Measurements from ENCODE around the gene CBX3.

The CBX3 gene

DNA sequence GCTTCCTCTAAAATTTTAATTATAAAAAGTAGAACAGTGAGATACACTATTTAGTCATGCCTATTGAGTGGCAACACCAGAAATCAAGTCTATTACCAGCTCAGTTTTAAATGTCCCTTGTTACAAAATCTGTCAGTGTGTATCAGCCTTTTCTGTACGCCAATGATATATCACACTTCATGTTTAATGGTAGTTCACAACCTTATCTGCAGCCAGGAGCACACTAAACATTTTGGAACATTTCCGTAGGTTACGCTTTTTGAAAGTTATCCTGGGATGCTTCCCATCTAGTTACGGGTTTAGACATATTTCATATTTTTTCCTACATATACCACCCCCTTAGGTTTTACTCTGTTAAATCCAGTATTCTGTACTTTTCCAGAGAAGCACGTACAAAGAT is 6.4 kb upstream of the CBX3 start:
- H3K36me3 Mint-ChIP-seq (ENCODE audit: insufficient read depth) = peaks cover 100% of the 10 kb centered on the region
- no peak for DNase-seq

GRCh38 chr7:26195867-26196657 is 5.5 kb upstream of the CBX3 start:
- Mint-ChIP-seq H3K9me3 (no peaks in the 10 kb centered on the region), H3K4me1 (ENCODE audit: low read depth in 2 of 2) (peaks cover 62 to 71% of the 10 kb centered on the region in 2 donors), H3K27me3 (no peaks in the 10 kb centered on the region), H3K4me3 (peak overlapping the region; percentile 99 to 100), H3K36me3 (ENCODE audit: insufficient read depth) (peaks cover 100% of the 10 kb centered on the region), H3K27ac (peak overlapping the region; percentile 95 to 97)
- ATAC-seq (replicated peaks) (no peak), DNase-seq (no peak)

More for the DNA sequence above, 6.4 kb upstream of the CBX3 start:
- peaks cover 58 to 80% of the 10 kb centered on the region in 2 donors for H3K4me1 Mint-ChIP-seq (ENCODE audit: low read depth in 2 of 2)
- peak overlapping the region; percentile 99 to 100 for H3K4me3 Mint-ChIP-seq
- no peak for ATAC-seq (replicated peaks)
- no peaks in the 10 kb centered on the region for H3K27me3 Mint-ChIP-seq
- peak overlapping the region; percentile 95 to 97 for H3K27ac Mint-ChIP-seq
- no peaks in the 10 kb centered on the region for H3K9me3 Mint-ChIP-seq

- peaks cover 89% of the 10 kb centered on the region for H3K36me3 Mint-ChIP-seq (ENCODE audit: insufficient read depth)
These were observed 4.1 kb upstream of the CBX3 start for GRCh38 chr7:26197153-26198115.

DNA sequence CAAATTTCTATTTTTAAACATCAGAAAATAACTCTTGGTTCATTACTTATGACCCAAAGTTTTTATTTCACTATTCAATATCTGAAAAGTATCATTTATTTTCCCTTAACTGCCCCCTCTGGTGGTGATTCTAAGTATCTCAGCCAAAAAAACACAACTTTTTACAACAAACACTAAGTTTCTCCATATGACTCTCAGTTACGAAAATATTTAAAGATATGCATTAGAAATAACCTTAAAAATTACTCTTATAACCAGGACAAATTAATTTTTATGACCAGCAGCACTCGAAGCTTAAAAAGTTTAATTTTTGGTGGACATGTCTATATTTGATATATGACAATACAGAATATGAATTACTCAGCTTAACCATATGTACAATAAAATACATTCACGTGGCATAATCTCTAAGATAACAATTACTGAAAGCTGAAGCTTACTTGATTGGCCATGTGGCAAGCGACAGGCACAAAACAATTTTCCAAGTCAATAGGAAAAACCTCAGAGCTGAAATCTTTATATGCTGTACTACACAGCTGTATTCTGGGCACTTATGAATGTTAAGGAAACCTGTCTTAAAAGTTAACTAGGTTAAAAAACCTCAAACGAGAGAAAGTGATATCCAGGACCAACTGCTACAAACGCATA is 3.3 kb upstream of the CBX3 start:
- Mint-ChIP-seq H3K36me3 (ENCODE audit: insufficient read depth) (peaks cover 85% of the 10 kb centered on the region), H3K4me3 (peak overlapping the region; percentile 99 to 100), H3K27ac (peak overlapping the region; percentile 99 to 100), H3K27me3 (no peaks in the 10 kb centered on the region), H3K4me1 (ENCODE audit: low read depth in 2 of 2) (peaks cover 53 to 61% of the 10 kb centered on the region in 2 donors), H3K9me3 (no peaks in the 10 kb centered on the region)
- ATAC-seq (replicated peaks) (no peak), DNase-seq (peak in 2 of 3 experiments; percentile 27 to 36)

More at GRCh38 chr7:26197153-26198115, 4.1 kb upstream of the CBX3 start:
- DNase-seq (no peak), ATAC-seq (replicated peaks) (no peak)
- Mint-ChIP-seq H3K27me3 (no peaks in the 10 kb centered on the region), H3K4me1 (ENCODE audit: low read depth in 2 of 2) (peaks cover 55 to 63% of the 10 kb centered on the region in 2 donors), H3K27ac (peak overlapping the region; percentile 99 to 100), H3K9me3 (no peaks in the 10 kb centered on the region), H3K4me3 (peak overlapping the region; percentile 99 to 100)

- H3K36me3 Mint-ChIP-seq (ENCODE audit: insufficient read depth) = peaks cover 80% of the 10 kb centered on the region
- peak overlapping the region; percentile 99 to 100 for H3K27ac Mint-ChIP-seq
- no peaks in the 10 kb centered on the region for H3K27me3 Mint-ChIP-seq
- no peak for DNase-seq
- H3K4me3 Mint-ChIP-seq = peak overlapping the region; percentile 99 to 100
- H3K4me1 Mint-ChIP-seq (ENCODE audit: low read depth in 2 of 2) = peaks cover 50 to 60% of the 10 kb centered on the region in 2 donors
- ATAC-seq (replicated peaks) = no peak
- H3K9me3 Mint-ChIP-seq = no peaks in the 10 kb centered on the region
These were observed 2.8 kb upstream of the CBX3 start for GRCh38 chr7:26198781-26199169.

- H3K9me3 Mint-ChIP-seq = no peaks in the 10 kb centered on the region
- ATAC-seq (replicated peaks) (no peak), DNase-seq (peak; percentile 57 to 66 (median 60))
- H3K4me3 Mint-ChIP-seq = peak overlapping the region; percentile 99 to 100
- peak overlapping the region; percentile 99 to 100 for H3K27ac Mint-ChIP-seq
- H3K36me3 Mint-ChIP-seq (ENCODE audit: insufficient read depth) = peaks cover 73% of the 10 kb centered on the region
- peaks cover 48 to 60% of the 10 kb centered on the region in 2 donors for H3K4me1 Mint-ChIP-seq (ENCODE audit: low read depth in 2 of 2)
- no peaks in the 10 kb centered on the region for H3K27me3 Mint-ChIP-seq
These were observed 2.1 kb upstream of the CBX3 start for GRCh38 chr7:26199301-26200037.

GRCh38 chr7:26200038-26200443 is 1.5 kb upstream of the CBX3 start:
- ATAC-seq (replicated peaks) (peak; percentile 26), DNase-seq (peak; percentile 71 to 80 (median 74))
- Mint-ChIP-seq H3K27me3 (no peaks in the 10 kb centered on the region), H3K36me3 (ENCODE audit: insufficient read depth) (peaks cover 67% of the 10 kb centered on the region), H3K9me3 (no peaks in the 10 kb centered on the region), H3K4me3 (peak overlapping the region; percentile 99 to 100), H3K4me1 (ENCODE audit: low read depth in 2 of 2) (peaks cover 47 to 61% of the 10 kb centered on the region in 2 donors), H3K27ac (peak overlapping the region; percentile 99 to 100)

- Mint-ChIP-seq H3K4me3 (peak within 1 kb of the TSS; percentile 99 to 100), H3K36me3 (ENCODE audit: insufficient read depth) (peaks cover 62% of the 10 kb centered on the region), H3K4me1 (ENCODE audit: low read depth in 2 of 2) (peaks cover 46 to 61% of the 10 kb centered on the region in 2 donors)
These were observed 900 bp upstream of the CBX3 start, which contains the start of gene HNRNPA2B1 for GRCh38 chr7:26200444-26201246. Gene HNRNPA2B1 (minus strand): TSS chr7:26200746. CDS start chr7:26200577, 169 bp downstream.

GRCh38 chr7:26202019-26202990 is 760 bp downstream of the CBX3 start:
- H3K4me3 Mint-ChIP-seq = peak overlapping the region; percentile 99 to 100
- H3K27ac Mint-ChIP-seq = peak overlapping the region; percentile 84 to 99
- H3K36me3 Mint-ChIP-seq (ENCODE audit: insufficient read depth) = peaks cover 58% of the 10 kb centered on the region
- DNase-seq (peak in 2 of 3 experiments; percentile 34 to 49), ATAC-seq (replicated peaks) (no peak)
- H3K9me3 Mint-ChIP-seq = no peaks in the 10 kb centered on the region
- H3K27me3 Mint-ChIP-seq = no peaks in the 10 kb centered on the region
- H3K4me1 Mint-ChIP-seq (ENCODE audit: low read depth in 2 of 2) = peaks cover 38 to 57% of the 10 kb centered on the region in 2 donors

More at GRCh38 chr7:26200444-26201246, 900 bp upstream of the CBX3 start, which contains the start of gene HNRNPA2B1:
- H3K27ac Mint-ChIP-seq = peak within 1 kb of the TSS; percentile 99 to 100
- no peaks in the 10 kb centered on the region for H3K9me3 Mint-ChIP-seq
- peak; percentile 98 to 100 (median 99) for DNase-seq
- no peaks in the 10 kb centered on the region for H3K27me3 Mint-ChIP-seq
- peak; percentile 70 for ATAC-seq (replicated peaks)

- Mint-ChIP-seq H3K27me3 (no peaks in the 10 kb centered on the region), H3K4me1 (ENCODE audit: low read depth in 2 of 2) (peaks cover 36 to 55% of the 10 kb centered on the region in 2 donors), H3K9me3 (no peaks in the 10 kb centered on the region), H3K4me3 (peak overlapping the region; percentile 80 to 87), H3K27ac (peak overlapping the region; percentile 83 to 84), H3K36me3 (ENCODE audit: insufficient read depth) (peaks cover 58% of the 10 kb centered on the region)
- no peak for DNase-seq
- no peak for ATAC-seq (replicated peaks)
These were observed 1.5 kb downstream of the CBX3 start for GRCh38 chr7:26203016-26203415.

GRCh38 chr7:26208040-26208439 is 6.5 kb downstream of the CBX3 start:
- Mint-ChIP-seq H3K9me3 (no peaks in the 10 kb centered on the region), H3K27me3 (no peaks in the 10 kb centered on the region), H3K4me3 (no peak overlapping the region), H3K4me1 (ENCODE audit: low read depth in 2 of 2) (peaks cover 28 to 38% of the 10 kb centered on the region in 2 donors), H3K36me3 (ENCODE audit: insufficient read depth) (peaks cover 68% of the 10 kb centered on the region), H3K27ac (no peak overlapping the region)
- DNase-seq = no peak
- ATAC-seq (replicated peaks) = no peak

Data from effector memory CD8-positive, alpha-beta T cell (primary cell).